ENCODE measurements around the gene MYOZ3.

- TF ChIP-seq RAD21 (IDR thresholded peaks at IDR 0.05; ENCODE audit: insufficient read depth, low read depth, low read length) (no peak), POLR2AphosphoS5 (IDR thresholded peaks at IDR 0.05; ENCODE audit: low read length) (no peak), NR2C2 (IDR thresholded peaks at IDR 0.05; ENCODE audit: borderline replicate concordance, control insufficient read depth, insufficient read length, low read depth) (no peak), BMI1 (IDR thresholded peaks at IDR 0.05; ENCODE audit: borderline replicate concordance) (no peak), SMAD1 (IDR thresholded peaks at IDR 0.05; ENCODE audit: low read depth, partially characterized antibody) (no peak), ZNF274 (IDR thresholded peaks at IDR 0.05; ENCODE audit: insufficient read depth, insufficient read length) (no peak), CHD1 (IDR thresholded peaks at IDR 0.05; ENCODE audit: low read depth, low read length) (no peak), CBFB (IDR thresholded peaks at IDR 0.05; ENCODE audit: low read depth) (no peak), MYC (IDR thresholded peaks at IDR 0.05; ENCODE audit: insufficient read depth, insufficient read length, insufficient replicate concordance, low read length, severe bottlenecking) (no peak), CHD2 (IDR thresholded peaks at IDR 0.05; ENCODE audit: borderline replicate concordance, low read depth, low read length) (no peak), SUZ12 (IDR thresholded peaks at IDR 0.05; ENCODE audit: unreplicated experiment) (no peak), PBX3 (IDR thresholded peaks at IDR 0.05; ENCODE audit: insufficient replicate concordance, low read depth, low read length) (no peak), POLR2A (IDR thresholded peaks at IDR 0.05; ENCODE audit: low read depth, low read length) (no peak)
- TF ChIP-seq, protein P1, sequence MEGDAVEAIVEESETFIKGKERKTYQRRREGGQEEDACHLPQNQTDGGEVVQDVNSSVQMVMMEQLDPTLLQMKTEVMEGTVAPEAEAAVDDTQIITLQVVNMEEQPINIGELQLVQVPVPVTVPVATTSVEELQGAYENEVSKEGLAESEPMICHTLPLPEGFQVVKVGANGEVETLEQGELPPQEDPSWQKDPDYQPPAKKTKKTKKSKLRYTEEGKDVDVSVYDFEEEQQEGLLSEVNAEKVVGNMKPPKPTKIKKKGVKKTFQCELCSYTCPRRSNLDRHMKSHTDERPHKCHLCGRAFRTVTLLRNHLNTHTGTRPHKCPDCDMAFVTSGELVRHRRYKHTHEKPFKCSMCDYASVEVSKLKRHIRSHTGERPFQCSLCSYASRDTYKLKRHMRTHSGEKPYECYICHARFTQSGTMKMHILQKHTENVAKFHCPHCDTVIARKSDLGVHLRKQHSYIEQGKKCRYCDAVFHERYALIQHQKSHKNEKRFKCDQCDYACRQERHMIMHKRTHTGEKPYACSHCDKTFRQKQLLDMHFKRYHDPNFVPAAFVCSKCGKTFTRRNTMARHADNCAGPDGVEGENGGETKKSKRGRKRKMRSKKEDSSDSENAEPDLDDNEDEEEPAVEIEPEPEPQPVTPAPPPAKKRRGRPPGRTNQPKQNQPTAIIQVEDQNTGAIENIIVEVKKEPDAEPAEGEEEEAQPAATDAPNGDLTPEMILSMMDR (IDR thresholded peaks at IDR 0.05 in 2 of 3, conservative IDR thresholded peaks at IDR 0.05 in 1 of 3; ENCODE audit: control insufficient read depth in 2 of 3, extremely low read depth in 1 of 3, insufficient read depth in 1 of 3, low read depth in 3 of 3, low read length in 3 of 3): no peak
Observed at GRCh38 chr5:150618163-150618562, 42.9 kb upstream of the MYOZ3 start.
